ENCODE data around the gene MXRA8. TPM values are rescaled to one million over a fixed set of nuclear protein-coding genes. Genes with fewer than 3 reads are reported as not detected.

Gene MXRA8
- total RNA-seq, 1 experiment from 2014 or later, result 0.23 TPM

DNA sequence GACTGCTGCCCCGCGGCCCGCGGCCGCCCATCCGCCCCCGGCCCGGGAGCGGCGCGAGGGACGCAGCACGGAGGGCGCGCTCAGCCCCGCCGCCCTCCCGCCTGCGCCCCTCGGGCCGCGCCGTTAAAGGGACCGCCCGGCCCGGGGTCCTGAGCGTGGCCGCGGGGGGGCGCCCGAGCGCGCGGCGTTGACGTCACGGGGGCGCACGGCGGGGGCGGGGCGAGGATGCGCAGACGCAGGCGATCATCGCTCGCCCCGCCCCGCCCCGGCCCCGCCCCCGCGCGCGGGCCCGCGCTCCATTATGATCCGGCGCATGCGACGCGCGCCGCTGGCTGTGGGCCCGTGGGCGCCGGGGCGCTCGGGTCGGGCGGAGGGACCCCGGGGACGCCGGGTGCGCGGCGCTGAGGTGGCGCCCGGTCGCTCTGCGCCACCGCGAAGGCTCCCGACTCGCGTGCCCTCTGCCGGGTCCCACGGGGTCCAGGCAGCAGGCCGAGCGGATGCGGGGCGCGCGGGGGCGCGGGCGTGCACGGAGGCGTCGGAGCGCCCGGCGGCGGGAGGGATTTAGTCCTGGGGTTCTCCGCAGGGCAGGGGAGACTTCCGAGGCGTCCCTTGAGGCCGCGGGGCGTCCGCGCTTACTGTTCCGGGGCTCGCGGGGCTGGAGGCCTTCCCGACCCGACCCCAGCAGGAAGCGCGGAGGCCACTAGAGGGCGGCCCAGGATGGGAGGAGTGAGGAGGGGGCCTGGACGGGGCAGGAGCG is 8.9 kb downstream of the MXRA8 start, which contains the start of gene DVL1:
Gene DVL1 (minus strand): TSS at position 163 of the 757 bp plus-strand sequence. CDS start 353 bp downstream, outside the sequence.
- peak; percentile 77 for DNase-seq (ENCODE audit: low read depth)

DNA sequence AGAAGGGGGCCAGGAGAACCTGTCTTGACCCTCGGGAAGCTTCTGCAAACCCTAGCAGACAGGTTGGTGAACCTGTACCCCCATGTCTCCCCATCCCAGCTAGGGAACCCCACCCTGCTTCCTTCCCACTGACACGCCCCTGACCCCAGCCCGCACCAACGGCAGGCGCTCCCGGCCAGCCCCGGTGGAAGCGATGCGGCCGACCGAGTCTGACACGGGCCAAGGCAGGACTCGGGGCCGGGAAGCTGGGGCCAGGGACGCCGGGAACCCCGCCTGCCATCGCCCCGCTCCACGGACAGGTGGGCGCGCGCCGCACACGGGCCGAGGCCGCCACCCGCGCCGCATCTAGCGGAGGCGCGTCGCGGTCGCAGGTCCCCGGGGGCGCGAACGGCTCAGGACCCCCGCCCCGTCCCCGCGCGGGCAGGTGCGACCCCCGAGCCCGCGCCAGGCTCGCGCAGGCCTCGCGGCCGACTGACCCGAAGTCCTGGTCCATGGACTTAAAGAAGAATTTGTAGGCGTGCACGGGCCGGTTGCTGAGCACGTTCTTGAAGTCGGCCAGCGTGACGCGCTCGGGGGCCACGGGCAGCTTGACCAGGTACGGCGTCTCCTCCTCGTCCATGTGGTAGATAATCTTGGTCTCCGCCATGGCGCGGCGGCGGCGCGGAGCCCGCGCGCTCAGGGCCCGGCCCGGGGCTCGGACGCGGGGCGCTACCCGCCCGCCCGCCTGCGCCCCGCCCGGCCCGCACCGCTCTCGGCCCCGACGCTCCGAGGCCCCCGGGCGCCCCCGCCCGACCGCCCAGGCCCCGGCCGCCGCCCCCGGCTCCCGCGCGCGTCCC is 9.7 kb downstream of the MXRA8 start:
- DNase-seq (ENCODE audit: low read depth), result peak; percentile 54

DNA sequence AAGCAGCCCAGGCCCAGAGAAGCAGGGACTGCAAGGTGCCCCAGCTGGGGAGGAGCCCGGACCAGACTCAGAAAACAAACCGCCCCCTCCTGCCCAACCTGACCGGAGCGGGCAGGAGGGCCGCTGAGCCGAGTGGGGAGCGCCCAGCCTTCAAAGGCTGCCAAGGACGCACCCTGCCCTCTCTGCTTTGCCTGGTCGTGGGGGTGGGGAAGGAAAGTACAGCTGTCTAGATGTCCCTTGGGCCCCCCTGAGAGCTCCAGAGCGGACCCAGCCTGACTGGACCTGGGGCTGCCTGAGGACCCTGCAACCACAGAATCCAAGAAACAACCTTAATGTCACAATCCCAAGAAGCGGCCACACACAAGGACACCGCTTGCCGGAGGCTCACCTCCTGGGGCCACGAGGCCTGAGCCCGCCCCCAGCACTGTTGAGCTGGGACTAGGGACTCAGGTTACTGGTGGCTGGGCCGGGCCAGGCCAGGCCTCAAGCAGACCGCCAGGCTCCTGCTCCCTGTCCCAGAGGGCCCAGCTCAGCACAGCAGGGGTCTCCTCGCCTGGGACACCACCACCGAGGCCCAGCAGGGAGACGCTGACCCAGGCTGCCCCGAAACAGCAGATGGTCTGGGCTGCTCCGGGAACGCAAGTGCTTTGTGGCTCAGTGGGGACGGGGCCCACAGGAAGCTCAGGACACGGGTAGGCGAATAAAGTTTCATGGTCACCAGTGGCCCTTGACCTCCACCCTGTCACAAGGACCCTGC is 10.5 kb downstream of the MXRA8 start:
- DNase-seq (ENCODE audit: low read depth), result peak; percentile 56

DNA sequence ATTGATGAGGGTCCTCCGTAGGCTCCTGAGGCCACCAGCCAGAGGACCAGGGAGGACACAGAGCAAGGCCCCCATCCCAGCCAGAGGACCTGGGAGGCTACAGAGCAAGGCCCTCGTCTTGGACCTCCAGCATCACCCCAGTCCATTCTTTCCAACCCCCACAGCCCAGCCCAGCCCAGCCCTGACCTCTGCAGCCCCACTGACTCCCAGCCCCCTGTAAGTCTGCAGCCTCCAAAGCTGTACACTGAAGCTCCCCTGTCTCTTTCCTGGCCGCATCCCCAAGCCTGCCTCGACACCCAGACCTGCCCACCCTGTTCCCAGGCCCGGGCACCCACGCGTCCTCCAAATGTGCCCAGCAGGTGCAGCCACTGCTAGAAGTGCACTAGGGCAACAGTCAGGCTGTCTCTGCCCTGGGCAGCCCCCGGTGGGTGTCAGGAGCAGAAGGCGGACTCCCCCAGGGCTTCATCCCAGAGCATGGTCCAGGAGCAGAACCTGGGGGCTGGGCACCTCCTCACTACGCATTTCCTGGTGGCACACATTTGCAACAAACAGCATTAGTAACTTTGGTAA is 11.2 kb downstream of the MXRA8 start:
- DNase-seq (ENCODE audit: low read depth), result no peak

DNA sequence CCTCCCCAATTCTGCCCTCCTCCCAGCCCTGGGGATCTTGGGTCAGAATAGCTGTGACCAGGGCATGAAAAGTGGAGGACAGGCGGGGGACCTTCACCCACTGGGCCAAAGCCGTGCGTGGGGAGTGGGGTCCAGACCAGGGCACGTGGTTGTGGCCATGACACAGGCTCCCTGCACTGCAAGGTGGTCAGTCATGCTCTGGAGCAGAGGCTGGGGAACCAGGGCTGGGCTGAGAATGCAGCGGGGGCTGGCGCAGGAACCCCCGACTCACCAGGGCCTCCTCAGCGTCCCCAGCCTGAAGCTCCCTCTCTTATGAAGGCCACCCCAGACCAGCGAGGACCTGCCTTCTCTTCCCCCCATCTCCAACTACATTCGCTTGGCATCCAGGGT is 11.9 kb downstream of the MXRA8 start:
- DNase-seq (ENCODE audit: low read depth), result no peak

DNA sequence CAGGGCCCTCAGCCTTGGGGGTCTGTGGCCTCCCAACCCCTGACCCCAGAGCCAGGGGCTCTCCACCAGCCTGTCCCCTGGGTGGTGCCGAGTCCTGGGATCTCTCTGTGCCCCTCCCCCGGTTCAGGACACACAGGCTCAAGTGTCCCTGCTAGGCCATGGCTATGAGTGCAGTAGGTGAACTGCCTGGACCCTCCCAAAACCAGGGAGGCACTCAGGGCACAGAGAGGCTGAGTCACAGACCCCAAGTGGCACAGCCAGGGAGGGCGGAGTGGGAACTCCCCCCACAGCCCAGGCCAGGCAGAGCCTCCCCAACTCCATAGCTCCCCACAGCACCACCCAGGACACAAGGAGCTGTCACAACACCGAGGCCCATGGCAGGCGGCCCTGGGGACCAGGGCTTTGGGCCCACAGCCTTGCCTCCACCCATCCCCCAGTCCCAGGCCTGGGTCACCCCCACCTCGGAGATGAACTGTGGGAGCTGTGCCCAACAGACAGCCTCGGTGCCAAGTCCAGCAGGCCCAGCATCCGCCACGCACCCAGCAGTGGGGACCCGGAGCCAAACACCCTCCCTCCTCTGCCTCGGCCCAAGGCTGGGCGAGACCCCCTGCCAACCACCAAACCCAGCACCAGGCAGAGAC is 12.4 kb downstream of the MXRA8 start:
- no peak for DNase-seq (ENCODE audit: low read depth)

DNA sequence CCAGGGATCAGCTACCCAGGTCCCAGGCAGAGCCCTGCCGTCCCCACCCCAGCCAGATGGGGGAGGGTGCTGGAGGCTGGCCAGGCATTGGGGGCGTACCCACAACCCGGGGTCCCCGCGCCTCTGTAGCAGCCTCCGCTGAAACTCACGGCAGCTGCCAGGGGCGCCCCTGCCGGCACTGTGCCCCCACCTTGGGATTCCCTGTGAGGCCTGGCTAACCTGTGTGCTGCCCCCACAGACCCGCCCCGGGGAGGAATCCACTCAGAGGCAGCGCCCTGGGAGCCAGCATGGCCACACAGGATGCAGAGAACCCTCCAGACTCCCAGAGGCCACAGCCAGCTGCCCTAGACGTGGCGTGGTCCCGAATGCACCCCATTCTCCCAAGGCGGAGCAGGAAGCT is 13.0 kb downstream of the MXRA8 start:
- DNase-seq (ENCODE audit: low read depth), result no peak

DNA sequence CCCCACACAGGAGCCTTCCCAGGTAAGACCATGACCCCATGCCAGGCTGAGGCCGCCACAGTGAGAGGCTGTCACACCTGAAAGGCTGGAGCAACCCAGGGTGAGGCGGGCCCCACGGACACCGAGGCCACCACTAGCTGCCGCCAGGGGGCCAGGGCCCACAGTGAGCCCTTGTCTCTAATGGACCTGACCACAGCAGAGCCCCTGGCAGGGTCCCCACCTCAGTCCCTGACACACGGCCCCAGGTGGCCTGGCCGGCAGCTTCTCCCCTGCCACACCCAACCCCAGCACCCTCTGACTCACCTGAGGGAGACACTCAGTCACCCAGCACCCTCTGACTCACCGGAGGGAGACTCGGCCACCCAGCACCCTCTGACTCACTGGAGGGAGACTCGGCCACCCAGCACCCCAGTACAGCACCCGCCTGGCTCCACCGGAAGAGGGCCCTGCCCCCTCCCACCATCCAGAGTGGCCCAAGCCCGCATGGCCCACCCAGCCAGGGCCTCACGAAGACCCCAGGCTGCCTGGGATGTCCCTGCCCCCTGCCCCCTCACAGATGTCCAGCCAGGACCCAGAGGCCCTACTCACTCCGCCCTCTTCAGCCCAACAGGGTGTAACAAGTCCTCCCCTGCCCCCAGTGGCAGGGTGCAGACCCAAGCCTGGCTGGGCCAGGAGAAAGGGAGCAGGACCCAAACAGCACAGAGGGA is 13.5 kb downstream of the MXRA8 start:
- DNase-seq (ENCODE audit: low read depth), result peak; percentile 93

DNA sequence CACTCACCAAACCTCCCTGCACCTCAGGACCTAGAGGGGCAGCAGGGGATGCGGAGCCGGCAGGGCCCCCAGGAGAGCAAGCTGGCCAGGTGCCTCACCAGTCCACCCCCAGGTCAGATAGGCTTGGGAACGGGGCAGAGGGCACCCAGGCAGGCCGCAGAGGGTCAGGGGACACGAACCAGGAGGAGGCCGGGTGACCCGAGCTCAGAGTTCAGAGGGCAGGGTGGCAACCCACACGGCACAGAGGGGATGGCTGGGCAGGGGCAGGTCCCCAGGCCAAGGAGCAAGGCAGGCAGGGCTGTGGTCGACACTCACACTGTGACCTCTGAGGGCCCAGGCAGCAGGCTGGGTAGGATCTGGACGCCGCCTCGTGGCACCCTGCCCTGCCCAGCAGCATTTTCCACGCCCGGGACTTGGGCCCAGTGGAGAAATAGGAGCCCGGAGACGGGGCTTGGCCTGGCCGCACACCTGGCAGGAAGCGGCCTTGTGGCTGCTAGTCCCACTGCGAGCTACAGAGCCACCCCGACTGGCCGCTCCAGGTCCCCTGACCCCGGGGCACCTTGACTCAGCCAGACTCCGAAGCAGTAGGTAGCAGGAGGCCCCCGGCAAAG is 14.4 kb downstream of the MXRA8 start:
- DNase-seq (ENCODE audit: low read depth), result no peak

DNA sequence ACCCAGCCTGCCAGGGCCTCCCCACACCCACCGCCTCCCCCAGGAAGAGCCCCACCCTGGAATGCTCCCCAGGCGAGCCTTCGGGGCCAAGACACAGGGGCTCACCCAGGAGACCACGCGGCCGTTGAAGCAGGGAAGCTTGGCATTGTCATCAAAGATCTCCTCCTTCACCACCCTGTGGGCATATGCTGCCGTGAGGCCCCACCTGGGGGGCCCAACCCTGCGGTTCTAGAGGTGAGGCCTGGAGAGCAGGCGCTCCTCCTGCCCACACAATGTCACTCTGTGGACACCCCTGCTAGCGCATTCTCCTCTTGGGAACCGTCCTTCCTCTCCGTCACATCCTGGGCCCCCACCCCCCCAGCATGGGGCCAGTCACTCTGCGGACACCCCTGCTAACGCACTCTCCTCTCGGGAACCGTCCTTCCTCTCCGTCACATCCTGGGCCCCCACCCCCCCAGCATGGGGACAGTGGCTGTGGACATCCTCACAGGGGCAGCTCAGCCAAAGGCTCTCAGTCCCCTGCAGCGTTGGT is 15.7 kb downstream of the MXRA8 start:
- DNase-seq (ENCODE audit: low read depth), result no peak

DNA sequence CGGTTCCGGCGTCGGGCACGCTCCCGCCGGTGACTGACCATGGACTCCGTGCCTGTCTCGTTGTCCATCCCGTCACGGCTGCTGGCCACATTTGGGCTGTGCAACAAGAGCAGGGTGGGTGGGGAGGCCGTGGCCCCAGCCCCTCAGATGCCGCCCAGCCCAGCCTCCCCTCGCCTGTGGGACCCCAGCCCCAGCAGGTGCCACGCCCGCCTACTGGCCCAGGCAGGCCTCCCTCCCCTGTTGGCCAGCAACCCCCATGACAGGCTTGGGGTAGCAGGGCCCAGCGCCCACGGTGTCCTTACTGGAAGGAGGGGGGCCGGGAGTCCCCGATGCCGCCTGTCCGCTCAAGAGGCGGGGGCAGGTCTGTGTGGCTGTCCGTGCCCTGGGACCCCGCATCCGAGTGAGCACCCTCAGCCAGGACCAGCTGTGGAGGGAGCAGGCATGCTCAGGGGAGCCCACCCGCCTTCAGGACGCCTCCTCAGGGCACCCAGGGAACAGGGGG is 16.2 kb downstream of the MXRA8 start:
- no peak for DNase-seq (ENCODE audit: low read depth)

DNA sequence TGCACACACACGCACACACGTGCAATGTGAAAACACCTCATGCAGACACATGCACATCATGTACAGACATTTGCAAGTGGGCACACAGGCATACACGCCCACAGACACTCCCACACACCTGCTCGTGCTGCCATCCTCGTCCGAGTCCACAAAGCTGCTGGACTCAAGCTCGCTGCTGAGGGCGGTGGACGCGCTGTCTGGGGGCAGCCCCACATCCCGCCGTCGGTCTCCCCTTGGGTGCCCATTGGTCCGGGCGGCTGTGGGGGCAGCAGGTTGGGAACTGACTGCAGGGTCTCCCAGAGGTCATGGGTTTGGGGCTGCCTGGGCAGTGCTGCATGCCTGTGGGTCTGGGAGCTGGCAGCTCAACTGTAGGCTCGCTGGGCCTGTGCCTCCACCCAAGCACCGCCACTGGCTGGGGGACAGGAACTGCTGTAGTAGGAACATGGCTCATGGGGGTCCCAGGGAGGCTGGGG is 16.8 kb downstream of the MXRA8 start:
- no peak for DNase-seq (ENCODE audit: low read depth)

DNA sequence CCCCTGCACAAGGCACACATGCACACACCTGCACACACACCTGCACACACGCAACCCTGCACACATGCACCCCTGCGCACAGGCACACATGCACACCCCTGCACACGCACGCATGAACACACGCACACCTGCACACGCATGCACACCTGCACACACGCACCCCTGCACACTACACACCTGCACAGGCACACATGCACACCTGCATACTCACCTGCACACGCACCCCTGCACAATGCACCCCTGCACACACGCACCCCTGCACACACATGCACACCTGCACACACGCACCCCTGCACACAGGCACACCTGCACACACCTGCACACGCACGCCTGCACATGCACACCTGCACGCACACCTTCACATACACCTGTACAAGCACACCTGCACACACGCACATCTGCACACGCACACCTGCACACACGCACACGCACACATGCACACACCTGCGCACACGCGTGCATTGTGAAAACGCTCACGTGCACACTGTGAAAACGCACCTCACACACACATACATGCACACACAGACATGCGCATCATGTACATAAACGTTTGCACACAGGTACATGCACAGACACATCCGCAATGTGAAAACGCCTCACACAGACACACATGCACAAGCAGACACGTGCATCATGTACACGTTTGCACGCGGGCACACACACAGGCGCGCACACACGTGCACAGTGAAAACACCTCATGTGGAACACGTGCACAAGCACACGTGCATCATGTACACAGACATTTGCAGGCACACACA is 17.4 kb downstream of the MXRA8 start:
- DNase-seq (ENCODE audit: low read depth), result no peak

DNA sequence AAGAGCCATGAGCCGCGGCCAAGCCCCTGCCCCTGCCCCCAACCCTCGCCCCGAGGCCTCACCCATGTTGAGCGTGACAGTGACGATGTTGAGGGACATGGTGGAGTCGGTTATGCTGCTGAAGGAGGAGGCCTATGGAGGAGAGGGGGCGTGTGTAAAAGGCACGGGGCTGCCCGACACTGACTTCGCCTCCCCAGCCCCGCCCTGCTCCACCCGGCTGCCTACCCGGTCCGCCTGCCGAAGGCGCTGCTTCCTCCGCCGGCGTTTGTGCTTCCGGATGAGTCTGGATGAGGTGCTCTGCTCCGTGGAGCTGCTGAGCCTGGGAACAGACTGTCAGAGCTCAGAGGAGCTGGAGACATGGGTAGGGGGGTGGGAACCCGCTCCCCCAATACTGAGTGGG is 18.2 kb downstream of the MXRA8 start:
- DNase-seq (ENCODE audit: low read depth), result no peak

DNA sequence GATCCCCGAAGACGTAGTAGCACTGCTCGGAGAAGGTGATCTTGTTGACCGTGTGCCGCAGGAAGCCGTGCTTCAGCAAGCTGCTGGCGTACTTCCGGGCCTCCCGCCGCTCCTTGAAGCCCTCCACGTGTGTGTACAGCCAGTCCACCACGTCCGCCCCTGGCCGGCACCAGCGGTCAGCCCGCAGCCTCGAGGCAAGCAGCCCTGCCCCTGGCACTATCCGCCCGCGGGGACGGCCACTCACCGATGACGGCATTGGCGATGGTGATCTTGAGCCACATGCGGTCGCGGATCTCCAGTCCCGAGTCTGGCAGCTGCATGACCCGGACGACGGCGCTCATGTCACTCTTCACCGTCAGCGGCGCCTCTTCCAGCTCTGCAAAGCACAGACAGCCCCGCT is 20.1 kb downstream of the MXRA8 start:
- no peak for DNase-seq (ENCODE audit: low read depth)

DNA sequence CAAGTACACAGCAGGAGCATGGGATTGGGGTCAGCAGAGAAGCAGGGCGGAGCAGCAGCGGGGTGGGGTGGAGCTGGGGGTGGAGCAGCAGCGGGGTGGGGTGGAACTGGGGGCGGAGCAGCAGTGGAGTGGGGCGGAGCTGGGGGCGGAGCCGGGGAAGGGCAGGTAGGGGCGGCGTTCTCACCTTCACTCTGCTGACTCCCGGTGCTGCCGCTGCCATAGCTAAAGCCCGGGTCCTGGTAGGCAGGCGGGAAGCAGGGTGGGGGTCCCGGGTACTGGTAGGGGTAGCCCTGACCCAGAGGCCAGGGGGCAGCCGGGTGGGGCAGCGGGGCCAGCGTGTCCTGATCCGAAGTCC is 20.6 kb downstream of the MXRA8 start:
- no peak for DNase-seq (ENCODE audit: low read depth)

DNA sequence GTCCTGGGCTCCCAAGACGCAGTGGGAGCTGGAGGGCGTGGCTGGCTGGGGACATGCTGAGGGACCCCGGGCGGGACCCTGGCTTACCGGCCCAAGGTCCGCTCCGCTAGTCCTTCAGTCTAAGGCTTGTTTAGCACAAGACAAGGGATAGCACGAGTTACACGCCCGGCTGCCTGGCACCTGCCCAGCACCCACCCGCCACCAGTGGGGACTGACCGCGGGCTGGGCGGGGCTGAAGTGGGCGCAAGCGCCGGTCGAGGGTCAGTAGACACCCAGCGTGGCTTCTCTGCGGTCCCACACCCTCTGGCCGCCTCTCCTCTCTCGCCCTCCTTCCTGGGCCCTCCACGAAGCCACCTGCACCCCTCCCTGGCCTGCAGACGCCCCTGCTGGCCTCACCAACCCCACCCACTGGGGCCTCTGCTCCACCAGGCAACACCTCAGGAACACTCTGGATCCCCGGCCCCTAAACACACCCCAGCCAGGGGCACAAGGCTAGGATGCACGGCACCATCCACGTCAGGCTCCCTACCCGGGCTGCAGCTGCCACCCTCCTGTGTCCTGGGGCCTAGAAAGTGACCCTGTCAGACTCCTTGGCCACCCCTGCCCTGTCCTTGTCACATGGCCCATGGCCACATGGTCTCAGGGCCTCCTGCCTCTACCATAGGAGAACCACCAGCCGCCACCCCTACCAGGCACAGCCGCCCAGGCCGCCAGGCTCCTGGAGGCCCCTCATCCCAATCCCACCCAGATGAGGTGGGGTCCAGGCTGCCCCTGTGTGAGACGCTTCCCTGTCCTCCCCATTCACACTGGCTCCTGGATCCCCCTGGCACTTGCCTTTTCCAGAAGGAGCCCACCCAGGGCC is 21.2 kb downstream of the MXRA8 start:
- DNase-seq (ENCODE audit: low read depth), result no peak

DNA sequence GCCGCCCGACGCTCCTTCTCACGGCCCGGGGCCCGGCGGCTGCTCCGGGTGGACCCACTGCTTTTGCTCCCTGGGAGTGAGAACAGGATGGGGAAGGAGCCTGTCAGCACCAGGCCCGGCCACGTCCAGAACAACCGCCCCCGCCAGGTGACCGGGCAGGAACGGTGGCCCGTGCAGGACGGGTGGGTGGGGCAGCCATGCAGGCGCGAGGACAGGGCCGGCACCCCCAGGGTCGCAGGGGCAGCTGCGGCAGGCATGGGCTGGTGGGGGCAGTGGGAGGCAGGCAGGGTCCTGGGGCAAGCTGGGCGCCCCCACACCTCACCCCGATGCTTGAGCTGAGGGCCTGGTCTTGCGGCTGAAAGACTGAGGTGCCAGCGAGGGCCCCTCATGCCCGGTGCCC is 21.9 kb downstream of the MXRA8 start:
- no peak for DNase-seq (ENCODE audit: low read depth)
